Measurements from ENCODE around the gene FOXN3.

DNA sequence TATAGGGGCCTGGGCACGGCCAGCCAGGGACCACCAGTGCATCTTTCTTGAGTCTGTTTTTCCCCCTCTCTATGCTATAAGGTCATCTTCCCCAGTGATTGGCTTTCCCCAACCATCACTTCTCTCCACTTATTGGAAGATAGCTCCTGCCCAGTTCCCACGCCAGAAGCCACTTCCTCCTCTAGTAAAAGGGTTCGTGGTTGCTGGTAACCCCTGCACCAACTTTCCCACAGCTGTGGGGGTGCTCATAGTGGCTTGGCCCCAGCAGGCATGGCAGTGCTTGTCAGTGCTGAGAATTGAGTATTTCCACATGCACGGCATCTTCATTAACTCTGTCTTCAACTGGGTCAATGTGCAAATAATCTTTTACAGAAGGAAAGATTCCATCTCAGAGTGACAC, 215.4 kb downstream of the FOXN3 start:
- TF ChIP-seq, protein P1, sequence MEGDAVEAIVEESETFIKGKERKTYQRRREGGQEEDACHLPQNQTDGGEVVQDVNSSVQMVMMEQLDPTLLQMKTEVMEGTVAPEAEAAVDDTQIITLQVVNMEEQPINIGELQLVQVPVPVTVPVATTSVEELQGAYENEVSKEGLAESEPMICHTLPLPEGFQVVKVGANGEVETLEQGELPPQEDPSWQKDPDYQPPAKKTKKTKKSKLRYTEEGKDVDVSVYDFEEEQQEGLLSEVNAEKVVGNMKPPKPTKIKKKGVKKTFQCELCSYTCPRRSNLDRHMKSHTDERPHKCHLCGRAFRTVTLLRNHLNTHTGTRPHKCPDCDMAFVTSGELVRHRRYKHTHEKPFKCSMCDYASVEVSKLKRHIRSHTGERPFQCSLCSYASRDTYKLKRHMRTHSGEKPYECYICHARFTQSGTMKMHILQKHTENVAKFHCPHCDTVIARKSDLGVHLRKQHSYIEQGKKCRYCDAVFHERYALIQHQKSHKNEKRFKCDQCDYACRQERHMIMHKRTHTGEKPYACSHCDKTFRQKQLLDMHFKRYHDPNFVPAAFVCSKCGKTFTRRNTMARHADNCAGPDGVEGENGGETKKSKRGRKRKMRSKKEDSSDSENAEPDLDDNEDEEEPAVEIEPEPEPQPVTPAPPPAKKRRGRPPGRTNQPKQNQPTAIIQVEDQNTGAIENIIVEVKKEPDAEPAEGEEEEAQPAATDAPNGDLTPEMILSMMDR (IDR thresholded peaks at IDR 0.05) = no peak
- no peak for TF ChIP-seq POLR2A (IDR thresholded peaks at IDR 0.05)
